ENCODE measurements around the gene LRP2BP. TPM values are rescaled to one million over a fixed set of nuclear protein-coding genes. Genes with fewer than 3 reads are reported as not detected.

Gene LRP2BP
- polyA plus RNA-seq, 1 donor (not counting 4 experiments of a cell fraction or from before 2014, with no cell fraction given): 0.22 TPM

DNA sequence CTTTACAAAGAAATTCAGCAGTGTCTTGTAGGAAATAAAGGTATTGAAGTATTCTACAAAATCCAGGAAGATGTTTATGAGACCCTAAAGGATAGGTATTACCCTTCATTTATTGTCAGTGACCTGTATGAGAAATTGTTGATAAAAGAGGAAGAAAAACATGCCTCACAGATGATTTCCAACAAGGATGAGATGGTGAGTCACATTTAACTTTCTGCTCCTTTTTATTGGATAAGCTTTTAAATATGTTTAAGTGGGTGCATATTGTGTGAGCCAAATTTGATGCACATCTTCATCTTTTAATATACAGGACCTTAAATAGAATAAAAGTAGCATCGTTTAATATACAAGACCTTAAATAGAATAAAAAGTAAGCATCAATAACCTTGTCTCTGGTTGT lies 72.1 kb downstream of the LRP2BP start:
- H3K27me3 ChIP-seq (ENCODE audit: control insufficient read depth, extremely low read depth, insufficient read depth, low read length): no peaks in the 10 kb centered on the region
- no peak overlapping the region for H3K4me2 ChIP-seq (ENCODE audit: control insufficient read depth, extremely low read depth, insufficient read depth, low read depth, low read length)
- no peak for TF ChIP-seq CTCF (optimal IDR thresholded peaks at IDR 0.05 in 1 of 3, IDR thresholded peaks at IDR 0.05 in 1 of 3, conservative IDR thresholded peaks at IDR 0.05 in 1 of 3; ENCODE audit: extremely low read depth in 1 of 3, insufficient read depth in 2 of 3, low read length in 3 of 3)
- no peak for TF ChIP-seq EZH2 (IDR thresholded peaks at IDR 0.05; ENCODE audit: low read length)

DNA sequence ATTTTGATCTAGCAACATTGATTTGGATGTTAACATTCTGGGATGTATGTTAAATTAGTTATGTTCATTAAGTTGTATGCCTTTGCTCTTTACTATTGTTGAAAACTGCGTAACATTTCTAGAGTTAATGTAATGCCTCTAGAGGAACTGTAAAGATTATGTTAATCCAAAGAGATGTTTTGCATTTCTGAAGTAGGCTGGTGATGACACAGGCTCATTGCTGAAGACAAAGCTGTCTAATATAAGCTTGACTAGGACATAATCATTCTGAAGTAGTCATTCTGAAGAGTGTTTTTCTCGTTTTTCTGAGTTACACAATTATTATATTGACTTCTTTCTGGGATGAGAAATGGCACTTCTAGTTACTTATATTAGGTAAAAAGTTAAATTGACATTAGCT lies 72.9 kb downstream of the LRP2BP start:
- dilution Hi-C loops (cut with MboI; ENCODE audit: extremely low pct_ligation_motif_present, low sequenced_read_pairs): no loop called here
- FAIRE-seq (no peak), DNase-seq (ENCODE audit: low read depth, low spot score) (no peak)
- H3K9ac ChIP-seq (ENCODE audit: control insufficient read depth, extremely low read depth, insufficient read depth, low read length): no peak overlapping the region
- H3K4me1 ChIP-seq (ENCODE audit: control insufficient read depth, extremely low read depth, insufficient read depth, low read length): peaks cover 5% of the 10 kb centered on the region
- H3K36me3 ChIP-seq (ENCODE audit: control insufficient read depth in 2 of 2, extremely low read depth in 1 of 2, insufficient read depth in 2 of 2, low read length in 2 of 2): no peaks in the 10 kb centered on the region
- no peak overlapping the region for H3K27ac ChIP-seq (ENCODE audit: control insufficient read depth, insufficient read depth, low read length)
- H3K4me3 ChIP-seq (ENCODE audit: control insufficient read depth in 2 of 3, extremely low read depth in 1 of 3, insufficient read depth in 2 of 3, low read depth in 1 of 3, low read length in 3 of 3): no peak overlapping the region
- no peaks in the 10 kb centered on the region for H3K27me3 ChIP-seq (ENCODE audit: control insufficient read depth, extremely low read depth, insufficient read depth, low read length)
- H4K20me1 ChIP-seq (ENCODE audit: control insufficient read depth, extremely low read depth, insufficient read depth, low read length): no peaks in the 10 kb centered on the region
- no peaks in the 10 kb centered on the region for H3K9me3 ChIP-seq (ENCODE audit: control insufficient read depth, low read depth, low read length)
- H2AFZ ChIP-seq (ENCODE audit: control insufficient read depth, low read length): no peak overlapping the region
- no peaks in the 10 kb centered on the region for H3K79me2 ChIP-seq (ENCODE audit: control insufficient read depth, insufficient read depth, low read length)
- no peak for TF ChIP-seq EZH2 (IDR thresholded peaks at IDR 0.05; ENCODE audit: low read length)
- TF ChIP-seq CTCF (optimal IDR thresholded peaks at IDR 0.05 in 1 of 3, IDR thresholded peaks at IDR 0.05 in 1 of 3, conservative IDR thresholded peaks at IDR 0.05 in 1 of 3; ENCODE audit: extremely low read depth in 1 of 3, insufficient read depth in 2 of 3, low read length in 3 of 3): no peak
- no peak overlapping the region for H3K4me2 ChIP-seq (ENCODE audit: control insufficient read depth, extremely low read depth, insufficient read depth, low read depth, low read length)
- no peaks in the 10 kb centered on the region for H3K9me1 ChIP-seq (ENCODE audit: control insufficient read depth, extremely low read depth, insufficient read depth, low read length)

More for the DNA sequence above, 72.1 kb downstream of the LRP2BP start:
- no peak for DNase-seq (ENCODE audit: low read depth, low spot score)
- Histone ChIP-seq H3K36me3 (ENCODE audit: control insufficient read depth in 2 of 2, extremely low read depth in 1 of 2, insufficient read depth in 2 of 2, low read length in 2 of 2) (no peaks in the 10 kb centered on the region), H3K9me1 (ENCODE audit: control insufficient read depth, extremely low read depth, insufficient read depth, low read length) (no peaks in the 10 kb centered on the region), H4K20me1 (ENCODE audit: control insufficient read depth, extremely low read depth, insufficient read depth, low read length) (no peaks in the 10 kb centered on the region), H3K79me2 (ENCODE audit: control insufficient read depth, insufficient read depth, low read length) (no peaks in the 10 kb centered on the region), H3K4me1 (ENCODE audit: control insufficient read depth, extremely low read depth, insufficient read depth, low read length) (peaks cover 2% of the 10 kb centered on the region), H3K27ac (ENCODE audit: control insufficient read depth, insufficient read depth, low read length) (no peak overlapping the region), H3K9ac (ENCODE audit: control insufficient read depth, extremely low read depth, insufficient read depth, low read length) (no peak overlapping the region), H2AFZ (ENCODE audit: control insufficient read depth, low read length) (no peak overlapping the region), H3K4me3 (ENCODE audit: control insufficient read depth in 2 of 3, extremely low read depth in 1 of 3, insufficient read depth in 2 of 3, low read depth in 1 of 3, low read length in 3 of 3) (no peak overlapping the region), H3K9me3 (ENCODE audit: control insufficient read depth, low read depth, low read length) (no peaks in the 10 kb centered on the region)
- no peak for FAIRE-seq
- dilution Hi-C loops (cut with MboI; ENCODE audit: extremely low pct_ligation_motif_present, low sequenced_read_pairs): no loop called here

Measured in keratinocyte (primary cell).